ENCODE data around the gene USP3. TPM values are rescaled to one million over a fixed set of nuclear protein-coding genes. Genes with fewer than 3 reads are reported as not detected.

The USP3 gene
- total and polyA plus RNA-seq, 2 of the 13 experiments (the other 11 are each of a cell fraction or from before 2014, with no cell fraction given): 14.3 to 61.2 TPM

GRCh38 chr15:63539521-63539920 is 35.1 kb downstream of the USP3 start:
- H3K4me2 ChIP-seq (ENCODE audit: low read depth, low read length): no peak overlapping the region
- ATAC-seq (no peak), DNase-seq (ENCODE audit: low spot score) (no peak), FAIRE-seq (no peak)
- H3K4me3 ChIP-seq (replicated peaks in 1 of 3; ENCODE audit: insufficient read depth in 1 of 3, low read depth in 2 of 3, low read length in 3 of 3): no peak overlapping the region
- BruUV-seq (replicated peaks): no TSS peak
- H2AFZ ChIP-seq (ENCODE audit: low read length): no peak overlapping the region
- WGBS (ENCODE audit: low lambda C conversion rate): 96% methylated on average over 6 of the region's 6 CpGs
- H3K36me3 ChIP-seq (replicated peaks in 1 of 2; ENCODE audit: control insufficient read depth in 1 of 2, insufficient read depth in 2 of 2, low read length in 2 of 2): peaks cover 0 to 16% of the 10 kb centered on the region in 2 experiments; a peak in 2 of 5 replicates
- no peaks in the 10 kb centered on the region for H4K20me1 ChIP-seq (ENCODE audit: insufficient read depth, low read length)
- no peak overlapping the region for H3K9ac ChIP-seq (ENCODE audit: insufficient read depth, low read depth, low read length)
- ChIA-PET CTCF (ENCODE audit: low intra/inter-chr PET ratio, low total read pairs) (no interaction called here), POLR2A (no interaction called here)
- H3K4me1 ChIP-seq (ENCODE audit: insufficient read depth, low read length): peaks cover 13% of the 10 kb centered on the region
- intact Hi-C loops (cut with micrococcal nuclease; ENCODE audit: unreplicated experiment) (no loop called here), in situ Hi-C loops (cut with HindIII; ENCODE audit: extremely low pct_ligation_motif_present, low pct_unique_long_range_greater_than_20kb) (no loop called here)
- H3K27me3 ChIP-seq (ENCODE audit: control insufficient read depth in 1 of 2, insufficient read depth in 2 of 2, low read length in 2 of 2): no peaks in the 10 kb centered on the region
- peaks cover 66% of the 10 kb centered on the region for H3K79me2 ChIP-seq (ENCODE audit: insufficient read depth, low read length)
- no peak overlapping the region for H3K27ac ChIP-seq (ENCODE audit: extremely low read length, insufficient read depth, low read length)
- H3K9me3 ChIP-seq (ENCODE audit: low read length): no peaks in the 10 kb centered on the region
- TF ChIP-seq, protein P1, sequence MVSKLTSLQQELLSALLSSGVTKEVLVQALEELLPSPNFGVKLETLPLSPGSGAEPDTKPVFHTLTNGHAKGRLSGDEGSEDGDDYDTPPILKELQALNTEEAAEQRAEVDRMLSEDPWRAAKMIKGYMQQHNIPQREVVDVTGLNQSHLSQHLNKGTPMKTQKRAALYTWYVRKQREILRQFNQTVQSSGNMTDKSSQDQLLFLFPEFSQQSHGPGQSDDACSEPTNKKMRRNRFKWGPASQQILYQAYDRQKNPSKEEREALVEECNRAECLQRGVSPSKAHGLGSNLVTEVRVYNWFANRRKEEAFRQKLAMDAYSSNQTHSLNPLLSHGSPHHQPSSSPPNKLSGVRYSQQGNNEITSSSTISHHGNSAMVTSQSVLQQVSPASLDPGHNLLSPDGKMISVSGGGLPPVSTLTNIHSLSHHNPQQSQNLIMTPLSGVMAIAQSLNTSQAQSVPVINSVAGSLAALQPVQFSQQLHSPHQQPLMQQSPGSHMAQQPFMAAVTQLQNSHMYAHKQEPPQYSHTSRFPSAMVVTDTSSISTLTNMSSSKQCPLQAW (CRISPR knock-in tag; IDR thresholded peaks at IDR 0.05): no peak
- TF ChIP-seq KDM3A (CRISPR knock-in tag; IDR thresholded peaks at IDR 0.05; ENCODE audit: low read depth) (no peak), ZNF562 (CRISPR knock-in tag; IDR thresholded peaks at IDR 0.05; ENCODE audit: borderline replicate concordance) (no peak), HOXA9 (CRISPR knock-in tag; IDR thresholded peaks at IDR 0.05; ENCODE audit: borderline replicate concordance) (no peak), U2AF1 (optimal IDR thresholded peaks at IDR 0.05; ENCODE audit: low read depth, low read length) (no peak), MXD4 (CRISPR knock-in tag; IDR thresholded peaks at IDR 0.05) (no peak), ZNF576 (CRISPR knock-in tag; IDR thresholded peaks at IDR 0.05) (no peak), DMTF1 (CRISPR knock-in tag; IDR thresholded peaks at IDR 0.05) (no peak), HDAC1 (CRISPR knock-in tag; IDR thresholded peaks at IDR 0.05) (no peak), ZFP82 (CRISPR knock-in tag; IDR thresholded peaks at IDR 0.05; ENCODE audit: borderline replicate concordance) (no peak), ZBTB25 (CRISPR knock-in tag; IDR thresholded peaks at IDR 0.05) (no peak), SALL2 (CRISPR knock-in tag; IDR thresholded peaks at IDR 0.05) (no peak), MBNL3 (CRISPR knock-in tag; conservative IDR thresholded peaks at IDR 0.05) (no peak)
- TF ChIP-seq, protein P2, sequence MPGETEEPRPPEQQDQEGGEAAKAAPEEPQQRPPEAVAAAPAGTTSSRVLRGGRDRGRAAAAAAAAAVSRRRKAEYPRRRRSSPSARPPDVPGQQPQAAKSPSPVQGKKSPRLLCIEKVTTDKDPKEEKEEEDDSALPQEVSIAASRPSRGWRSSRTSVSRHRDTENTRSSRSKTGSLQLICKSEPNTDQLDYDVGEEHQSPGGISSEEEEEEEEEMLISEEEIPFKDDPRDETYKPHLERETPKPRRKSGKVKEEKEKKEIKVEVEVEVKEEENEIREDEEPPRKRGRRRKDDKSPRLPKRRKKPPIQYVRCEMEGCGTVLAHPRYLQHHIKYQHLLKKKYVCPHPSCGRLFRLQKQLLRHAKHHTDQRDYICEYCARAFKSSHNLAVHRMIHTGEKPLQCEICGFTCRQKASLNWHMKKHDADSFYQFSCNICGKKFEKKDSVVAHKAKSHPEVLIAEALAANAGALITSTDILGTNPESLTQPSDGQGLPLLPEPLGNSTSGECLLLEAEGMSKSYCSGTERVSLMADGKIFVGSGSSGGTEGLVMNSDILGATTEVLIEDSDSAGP (CRISPR knock-in tag; IDR thresholded peaks at IDR 0.05; ENCODE audit: borderline replicate concordance): no peak
- TF ChIP-seq, protein P3, sequence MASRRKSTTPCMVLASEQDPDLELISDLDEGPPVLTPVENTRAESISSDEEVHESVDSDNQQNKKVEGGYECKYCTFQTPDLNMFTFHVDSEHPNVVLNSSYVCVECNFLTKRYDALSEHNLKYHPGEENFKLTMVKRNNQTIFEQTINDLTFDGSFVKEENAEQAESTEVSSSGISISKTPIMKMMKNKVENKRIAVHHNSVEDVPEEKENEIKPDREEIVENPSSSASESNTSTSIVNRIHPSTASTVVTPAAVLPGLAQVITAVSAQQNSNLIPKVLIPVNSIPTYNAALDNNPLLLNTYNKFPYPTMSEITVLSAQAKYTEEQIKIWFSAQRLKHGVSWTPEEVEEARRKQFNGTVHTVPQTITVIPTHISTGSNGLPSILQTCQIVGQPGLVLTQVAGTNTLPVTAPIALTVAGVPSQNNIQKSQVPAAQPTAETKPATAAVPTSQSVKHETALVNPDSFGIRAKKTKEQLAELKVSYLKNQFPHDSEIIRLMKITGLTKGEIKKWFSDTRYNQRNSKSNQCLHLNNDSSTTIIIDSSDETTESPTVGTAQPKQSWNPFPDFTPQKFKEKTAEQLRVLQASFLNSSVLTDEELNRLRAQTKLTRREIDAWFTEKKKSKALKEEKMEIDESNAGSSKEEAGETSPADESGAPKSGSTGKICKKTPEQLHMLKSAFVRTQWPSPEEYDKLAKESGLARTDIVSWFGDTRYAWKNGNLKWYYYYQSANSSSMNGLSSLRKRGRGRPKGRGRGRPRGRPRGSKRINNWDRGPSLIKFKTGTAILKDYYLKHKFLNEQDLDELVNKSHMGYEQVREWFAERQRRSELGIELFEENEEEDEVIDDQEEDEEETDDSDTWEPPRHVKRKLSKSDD (CRISPR knock-in tag; IDR thresholded peaks at IDR 0.05; ENCODE audit: low read depth): no peak

All from HepG2 (cell line).